NCI-H82 treated with DMSO at 0.1 percent for 48 hours (cell line): ENCODE results near the gene MTMR12.
A peak's percentile ranks its signal among the peaks of the same experiment; 100 is the strongest.

Experiments
- DNase-seq: peaks from one replicate; lab custom pipeline; 2025; ENCODE audit not compliant: unreplicated experiment; lab: John Stamatoyannopoulos, UW

The MTMR12 gene

DNA sequence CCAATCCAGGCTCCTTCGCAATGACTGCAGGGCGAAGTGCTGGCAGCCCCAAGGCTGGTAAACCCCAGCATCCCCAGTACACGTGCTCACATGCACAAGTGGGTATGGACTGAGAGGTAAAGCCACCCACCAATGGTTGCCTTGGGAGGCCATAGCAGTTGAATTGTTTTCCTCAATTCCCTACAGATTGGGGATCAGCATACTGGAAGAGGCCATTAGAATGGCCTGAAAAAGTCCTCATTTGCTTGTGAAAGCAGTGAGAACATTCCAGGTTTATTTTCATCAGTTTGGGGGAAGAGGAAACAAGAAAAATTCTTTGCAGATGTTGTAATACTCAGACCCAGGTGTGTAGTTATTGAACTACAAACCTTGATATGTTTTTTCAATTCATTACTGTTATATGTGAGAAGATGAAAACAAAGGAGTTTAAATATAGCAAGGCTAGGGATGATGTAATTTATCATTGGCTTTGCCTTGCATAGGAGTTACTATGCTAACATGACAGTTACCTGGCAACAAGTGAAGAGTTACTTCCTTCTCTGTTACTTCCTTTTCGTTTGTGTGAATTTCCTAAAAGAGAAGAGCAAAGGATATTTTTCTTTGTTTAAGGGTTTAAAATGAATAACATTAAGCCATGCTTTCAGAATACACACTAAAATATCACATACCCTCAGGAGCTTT, 36.4 kb downstream of the MTMR12 start:
- no peak for DNase-seq

GRCh38 chr5:32275396-32275741, 37.4 kb downstream of the MTMR12 start:
- no peak for DNase-seq

- DNase-seq: no peak
Measured at GRCh38 chr5:32274548-32275395, 38.0 kb downstream of the MTMR12 start.

- DNase-seq: no peak
Measured at GRCh38 chr5:32273821-32274220, 38.9 kb downstream of the MTMR12 start.

DNA sequence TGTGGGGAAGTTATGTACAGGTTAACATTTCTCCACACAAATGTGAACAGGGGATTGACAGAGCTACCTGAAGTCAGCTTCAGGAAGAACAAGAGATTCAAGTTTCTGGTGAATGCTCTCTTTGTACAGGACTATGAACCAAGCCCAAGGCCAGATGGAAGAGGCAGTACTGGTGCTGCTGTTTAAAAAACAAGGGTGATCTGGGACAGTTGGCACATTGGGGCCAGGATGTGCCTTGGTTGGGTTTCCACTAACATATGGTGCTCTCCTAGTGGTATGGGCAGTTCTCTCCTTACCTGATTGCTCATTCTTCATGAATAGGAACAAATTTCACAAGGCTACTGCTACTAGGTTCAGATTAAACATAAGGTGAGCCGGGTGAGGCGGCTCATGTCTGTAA, 40.0 kb downstream of the MTMR12 start:
- no peak for DNase-seq

DNA sequence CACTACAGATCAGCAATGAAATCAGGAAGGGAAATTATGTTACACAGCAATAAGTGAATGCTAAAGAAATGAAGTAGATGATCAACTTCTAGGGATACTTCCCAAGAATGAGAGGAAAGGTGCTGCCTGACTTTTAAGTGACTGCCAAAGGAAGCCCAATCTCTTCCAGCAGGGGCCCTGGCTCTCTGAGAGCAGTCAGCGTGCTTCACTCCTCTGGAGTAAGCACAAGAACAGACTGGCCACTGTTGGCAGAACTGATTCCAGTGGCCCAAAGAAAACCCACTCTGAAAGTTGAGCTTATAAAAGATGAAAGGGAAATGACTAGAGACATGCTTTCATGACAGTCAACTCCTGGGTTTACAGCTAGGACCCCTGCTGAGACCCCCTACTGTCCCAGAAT, 41.8 kb downstream of the MTMR12 start:
- DNase-seq: no peak

DNA sequence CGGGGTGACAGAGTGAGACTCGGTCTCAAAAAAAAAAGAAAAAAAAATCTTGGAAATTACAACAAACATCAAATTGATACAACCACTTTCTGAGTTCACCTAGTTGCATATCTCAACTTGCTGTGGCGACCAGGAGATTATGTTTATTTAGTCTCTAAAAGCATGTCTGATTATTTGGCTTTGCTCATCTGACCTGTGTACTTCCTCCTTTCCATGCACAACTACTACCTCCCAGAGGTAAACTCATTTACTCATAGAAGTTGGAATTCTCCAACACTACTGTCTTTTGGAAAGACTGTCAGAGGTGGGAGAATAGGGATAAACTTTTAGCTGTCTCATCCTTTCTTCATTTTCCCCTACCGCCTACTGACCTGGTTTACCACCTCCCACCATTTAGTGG, 42.6 kb downstream of the MTMR12 start:
- no peak for DNase-seq

- DNase-seq: no peak
Measured at GRCh38 chr5:32265902-32266301, 46.8 kb downstream of the MTMR12 start.

- no peak for DNase-seq
Measured at GRCh38 chr5:32264957-32265572, 47.7 kb downstream of the MTMR12 start.

GRCh38 chr5:32263684-32264083, 49.1 kb downstream of the MTMR12 start:
- no peak for DNase-seq

GRCh38 chr5:32261198-32261597, 51.5 kb downstream of the MTMR12 start:
- DNase-seq: no peak

- DNase-seq: no peak
Measured at GRCh38 chr5:32259033-32259432, 53.7 kb downstream of the MTMR12 start.

GRCh38 chr5:32258424-32258823, 54.3 kb downstream of the MTMR12 start:
- DNase-seq: peak; percentile 83

DNA sequence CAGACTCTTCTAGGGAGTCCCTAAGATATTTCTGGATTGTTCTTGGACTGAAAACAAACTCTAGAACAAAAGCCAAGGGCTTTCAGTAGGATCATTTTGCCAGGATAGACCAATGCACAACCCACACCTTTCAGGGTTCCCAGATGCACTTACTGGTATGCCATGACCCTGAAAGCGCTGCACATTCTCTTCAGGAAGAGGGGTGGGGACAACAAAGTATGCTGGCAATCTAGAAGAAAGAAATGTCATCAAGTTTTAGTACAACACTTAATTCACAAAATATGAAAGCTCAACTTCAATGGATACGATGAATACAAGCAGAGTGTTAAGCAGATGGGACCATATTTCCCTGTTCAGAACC, 57.2 kb downstream of the MTMR12 start:
- DNase-seq: no peak

DNA sequence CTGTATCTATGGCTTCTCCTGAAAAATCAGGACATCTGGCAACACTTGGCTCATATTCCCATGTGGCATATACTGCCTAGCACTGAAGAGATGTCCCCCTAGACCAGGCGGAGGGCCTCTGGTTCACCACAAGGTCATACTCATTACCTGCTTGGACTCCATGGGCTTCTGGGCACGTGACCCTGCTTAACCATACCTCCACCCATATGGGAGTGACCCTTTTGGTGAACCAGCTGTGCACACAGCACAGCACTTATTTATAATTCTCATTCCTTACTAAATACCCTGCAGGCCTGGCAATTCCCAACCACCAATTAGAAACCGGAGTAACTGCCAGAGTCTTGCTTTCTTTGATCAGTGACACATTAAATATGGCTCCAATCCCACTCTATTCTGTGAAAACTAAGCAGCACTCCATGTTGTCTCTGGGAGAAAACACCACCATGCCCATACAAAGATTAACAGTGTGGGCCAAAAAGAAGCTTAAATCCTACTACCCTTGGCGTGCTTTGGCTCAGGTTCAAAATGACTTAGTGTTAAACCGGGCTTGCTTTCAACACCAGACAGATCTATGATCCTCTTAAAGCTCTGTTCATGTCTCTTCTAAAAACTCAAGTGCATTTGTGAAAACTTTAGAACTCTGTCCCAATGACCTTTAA, 57.7 kb downstream of the MTMR12 start:
- peak; percentile 78 for DNase-seq

DNA sequence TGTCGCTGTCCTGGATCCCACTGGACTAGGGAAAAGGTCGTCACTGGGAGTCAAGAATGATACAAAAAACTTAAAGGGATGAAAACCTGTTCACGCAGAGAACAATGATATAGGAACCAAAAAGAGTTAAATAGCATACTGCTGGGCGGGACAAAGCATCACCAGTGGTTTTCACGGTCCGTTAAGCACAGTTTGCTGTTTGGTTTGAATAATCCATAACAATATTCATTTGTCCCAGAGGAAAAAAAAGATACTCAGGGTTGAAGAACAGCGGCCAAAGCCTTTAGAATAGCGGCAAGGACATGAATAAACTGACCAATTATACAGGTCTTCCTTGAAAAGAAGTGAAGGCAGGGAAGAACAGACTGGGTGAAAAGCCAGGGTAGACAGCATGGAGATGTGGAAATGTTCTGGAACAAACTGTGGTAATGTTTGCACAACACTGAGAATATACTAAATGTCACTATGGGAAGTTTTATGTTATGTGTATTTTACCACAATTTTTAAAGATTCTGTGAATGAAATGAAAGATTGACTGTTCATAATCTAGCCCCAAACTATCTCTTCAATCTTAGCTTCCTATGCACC, 60.8 kb downstream of the MTMR12 start:
- no peak for DNase-seq

DNA sequence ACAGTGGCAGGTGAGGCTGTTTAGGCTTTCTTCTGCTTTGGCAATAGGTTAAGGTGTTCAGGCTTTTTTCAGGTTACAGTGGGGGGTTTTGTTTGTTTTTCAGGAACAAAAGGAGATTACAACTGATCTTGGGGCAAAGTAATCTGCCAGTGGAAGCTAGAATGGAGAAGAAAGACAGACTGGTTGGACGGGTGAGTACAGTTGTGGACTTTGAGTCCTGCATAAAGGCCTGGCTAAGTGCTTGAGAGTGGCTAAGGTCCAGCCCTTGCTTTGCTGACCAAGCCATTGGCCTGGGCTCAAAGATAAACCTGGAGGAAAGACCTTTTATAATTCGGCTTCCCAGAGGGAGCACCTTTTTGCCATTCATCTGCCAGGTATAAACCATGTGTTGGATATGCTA, 63.1 kb downstream of the MTMR12 start:
- DNase-seq: no peak

GRCh38 chr5:32245742-32246141, 67.0 kb downstream of the MTMR12 start:
- no peak for DNase-seq

- DNase-seq: no peak
Measured at GRCh38 chr5:32244017-32244416, 68.7 kb downstream of the MTMR12 start.

GRCh38 chr5:32241034-32241783, 71.5 kb downstream of the MTMR12 start:
- DNase-seq: no peak

GRCh38 chr5:32239385-32239784, 73.4 kb downstream of the MTMR12 start:
- no peak for DNase-seq
